Loucy (cell line): ENCODE results near the gene SLC6A18.

Experiments
- H2AFZ ChIP-seq: fragments of 200-600 bp; sonication (generic); 2 replicates; pipeline ENCODE4 v1.6.0; 2016; ENCODE audit warnings: antibody characterized with exemption, mild to moderate bottlenecking, low read length, moderate library complexity
- H3F3A ChIP-seq: fragments of 200-600 bp; 2 replicates; pipeline ENCODE4 v1.6.0; 2016; ENCODE audit warnings: antibody characterized with exemption, low read depth, mild to moderate bottlenecking
- H3K27me3 ChIP-seq: fragments of 200-600 bp; sonication (generic); 2 replicates; pipeline ENCODE4 v1.6.1; 2014; ENCODE audit warnings: low read length, mild to moderate bottlenecking; ENCODE audit not compliant: insufficient read depth, poor library complexity, severe bottlenecking
- H3K36me3 ChIP-seq: fragments of 200-600 bp; sonication (generic); 2 replicates; pipeline ENCODE4 v1.6.1; 2016; ENCODE audit warnings: low read length; ENCODE audit not compliant: insufficient read depth
- H3K4me1 ChIP-seq: fragments of 200-600 bp; sonication (generic); 2 replicates; pipeline ENCODE4 v1.5.1; 2014; ENCODE audit warnings: low read length, mild to moderate bottlenecking; ENCODE audit not compliant: insufficient read depth, poor library complexity, severe bottlenecking
- H3K4me2 ChIP-seq: fragments of 200-600 bp; sonication (generic); 2 replicates; pipeline ENCODE4 v1.6.0; 2014; ENCODE audit warnings: antibody characterized with exemption, low read length, low read depth, mild to moderate bottlenecking; ENCODE audit not compliant: poor library complexity, severe bottlenecking
- H3K4me3 ChIP-seq: fragments of 200-600 bp; sonication (generic); 2 replicates; pipeline ENCODE4 v1.5.1; 2014; ENCODE audit warnings: low read length, mild to moderate bottlenecking, mixed read lengths; ENCODE audit not compliant: poor library complexity, severe bottlenecking
- H3K79me2 ChIP-seq: fragments of 200-600 bp; sonication (generic); 2 replicates; pipeline ENCODE4 v1.6.1; 2014; ENCODE audit warnings: low read length; ENCODE audit not compliant: insufficient read depth
- H3K9ac ChIP-seq: fragments of 200-600 bp; sonication (generic); 2 replicates; pipeline ENCODE4 v1.6.0; 2014; ENCODE audit warnings: mild to moderate bottlenecking, low read depth, low read length, moderate library complexity; ENCODE audit not compliant: poor library complexity, severe bottlenecking
- H3K9me2 ChIP-seq: fragments of 200-600 bp; sonication (generic); replicated peaks from 2 replicates; pipeline ENCODE4 v1.6.1; 2016; ENCODE audit warnings: low read depth, low read length, mixed read lengths
- H3K9me3 ChIP-seq: fragments of 200-600 bp; sonication (generic); 2 replicates; pipeline ENCODE4 v1.6.1; 2014; ENCODE audit warnings: mild to moderate bottlenecking, antibody characterized with exemption, low read length, low read depth; ENCODE audit not compliant: insufficient read depth
- H4K20me1 ChIP-seq: fragments of 200-600 bp; sonication (generic); 2 replicates; pipeline ENCODE4 v1.6.0; 2014; ENCODE audit warnings: antibody characterized with exemption, low read length, mild to moderate bottlenecking; ENCODE audit not compliant: insufficient read depth, poor library complexity, severe bottlenecking
- EZH2phosphoT487 ChIP-seq: fragments of 200-600 bp; IDR thresholded peaks from 2 replicates; pipeline ENCODE4 v1.6.1; 2018; ENCODE audit warnings: antibody characterized with exemption, mild to moderate bottlenecking, moderate library complexity, borderline replicate concordance
- TF ChIP-seq, protein P1 (sequence below): fragments of 200-600 bp; sonication (generic); conservative IDR thresholded peaks from 2 replicates; pipeline ENCODE4 v1.5.1; 2014; ENCODE audit warnings: mild to moderate bottlenecking, antibody characterized with exemption, low read length

The SLC6A18 gene

GRCh38 chr5:1244255-1244654 is 19.1 kb downstream of the SLC6A18 start:
- H3K9ac ChIP-seq: no peak overlapping the region
- H3K36me3 ChIP-seq: no peaks in the 10 kb centered on the region
- H3F3A ChIP-seq: no peaks in the 10 kb centered on the region
- H3K4me2 ChIP-seq: no peak overlapping the region
- H3K4me1 ChIP-seq: no peaks in the 10 kb centered on the region
- no peaks in the 10 kb centered on the region for H3K79me2 ChIP-seq
- H3K9me2 ChIP-seq: no peaks in the 10 kb centered on the region
- no peaks in the 10 kb centered on the region for H3K9me3 ChIP-seq
- H3K27me3 ChIP-seq: no peaks in the 10 kb centered on the region
- H4K20me1 ChIP-seq: no peaks in the 10 kb centered on the region
- no peak overlapping the region for H3K4me3 ChIP-seq
- TF ChIP-seq EZH2phosphoT487: no peak
- TF ChIP-seq, protein P1, sequence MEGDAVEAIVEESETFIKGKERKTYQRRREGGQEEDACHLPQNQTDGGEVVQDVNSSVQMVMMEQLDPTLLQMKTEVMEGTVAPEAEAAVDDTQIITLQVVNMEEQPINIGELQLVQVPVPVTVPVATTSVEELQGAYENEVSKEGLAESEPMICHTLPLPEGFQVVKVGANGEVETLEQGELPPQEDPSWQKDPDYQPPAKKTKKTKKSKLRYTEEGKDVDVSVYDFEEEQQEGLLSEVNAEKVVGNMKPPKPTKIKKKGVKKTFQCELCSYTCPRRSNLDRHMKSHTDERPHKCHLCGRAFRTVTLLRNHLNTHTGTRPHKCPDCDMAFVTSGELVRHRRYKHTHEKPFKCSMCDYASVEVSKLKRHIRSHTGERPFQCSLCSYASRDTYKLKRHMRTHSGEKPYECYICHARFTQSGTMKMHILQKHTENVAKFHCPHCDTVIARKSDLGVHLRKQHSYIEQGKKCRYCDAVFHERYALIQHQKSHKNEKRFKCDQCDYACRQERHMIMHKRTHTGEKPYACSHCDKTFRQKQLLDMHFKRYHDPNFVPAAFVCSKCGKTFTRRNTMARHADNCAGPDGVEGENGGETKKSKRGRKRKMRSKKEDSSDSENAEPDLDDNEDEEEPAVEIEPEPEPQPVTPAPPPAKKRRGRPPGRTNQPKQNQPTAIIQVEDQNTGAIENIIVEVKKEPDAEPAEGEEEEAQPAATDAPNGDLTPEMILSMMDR: no peak
- no peak overlapping the region for H2AFZ ChIP-seq

GRCh38 chr5:1244976-1245375 is 19.8 kb downstream of the SLC6A18 start:
- TF ChIP-seq, protein P1: peak; percentile 32
- TF ChIP-seq EZH2phosphoT487: no peak
- H3K27me3 ChIP-seq: no peaks in the 10 kb centered on the region
- no peaks in the 10 kb centered on the region for H3F3A ChIP-seq
- H3K4me1 ChIP-seq: no peaks in the 10 kb centered on the region
- no peaks in the 10 kb centered on the region for H4K20me1 ChIP-seq
- no peak overlapping the region for H3K9ac ChIP-seq
- H3K79me2 ChIP-seq: no peaks in the 10 kb centered on the region
- H3K36me3 ChIP-seq: no peaks in the 10 kb centered on the region
- H3K9me2 ChIP-seq: no peaks in the 10 kb centered on the region
- no peak overlapping the region for H3K4me2 ChIP-seq
- no peak overlapping the region for H3K4me3 ChIP-seq
- H2AFZ ChIP-seq: no peak overlapping the region
- no peaks in the 10 kb centered on the region for H3K9me3 ChIP-seq

DNA sequence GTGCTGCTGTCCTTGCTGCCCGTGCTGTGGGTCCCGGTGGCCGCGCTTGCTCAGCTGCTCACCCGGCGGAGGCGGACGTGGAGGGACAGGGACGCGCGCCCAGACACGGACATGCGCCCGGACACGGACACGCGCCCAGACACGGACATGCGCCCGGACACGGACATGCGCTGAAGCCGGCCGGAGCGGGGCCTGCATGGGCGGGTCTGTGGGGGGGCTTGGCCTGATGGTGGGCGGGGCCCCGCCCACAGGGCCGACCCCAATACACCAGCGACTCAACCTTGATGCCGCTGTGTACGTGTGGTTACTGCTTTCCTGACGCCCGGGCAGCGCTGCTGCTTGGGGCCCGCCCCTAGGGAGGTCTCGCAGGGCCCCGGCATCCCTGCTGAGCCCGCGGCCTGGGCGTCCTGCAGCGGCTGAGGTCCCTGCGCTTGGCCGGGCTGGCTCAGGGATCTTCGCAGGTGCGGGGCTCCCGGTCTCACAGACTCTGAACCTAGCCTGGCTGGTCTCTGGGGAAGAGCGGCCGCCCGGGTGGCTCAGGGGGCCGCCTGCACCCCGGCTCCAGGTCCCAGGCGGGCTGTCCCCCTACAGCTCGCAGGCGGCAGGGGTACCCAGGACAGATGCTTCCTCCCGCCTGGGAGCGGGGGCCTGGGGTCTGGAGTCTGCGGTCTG is 20.9 kb downstream of the SLC6A18 start:
- TF ChIP-seq, protein P1: no peak
- TF ChIP-seq EZH2phosphoT487: no peak
- H3K4me2 ChIP-seq: no peak overlapping the region
- H3K27me3 ChIP-seq: no peaks in the 10 kb centered on the region
- H3K4me3 ChIP-seq: no peak overlapping the region
- no peaks in the 10 kb centered on the region for H3K36me3 ChIP-seq
- no peaks in the 10 kb centered on the region for H3K79me2 ChIP-seq
- no peaks in the 10 kb centered on the region for H3K9me3 ChIP-seq
- H2AFZ ChIP-seq: no peak overlapping the region
- no peaks in the 10 kb centered on the region for H3K4me1 ChIP-seq
- no peaks in the 10 kb centered on the region for H4K20me1 ChIP-seq
- H3F3A ChIP-seq: no peaks in the 10 kb centered on the region
- no peak overlapping the region for H3K9ac ChIP-seq
- H3K9me2 ChIP-seq: no peaks in the 10 kb centered on the region
